Renal pelvis (tissue), 4 donors: ENCODE data around the gene VPS29. TPM values are rescaled to one million over a fixed set of nuclear protein-coding genes. Genes with fewer than 3 reads are reported as not detected.
A peak's percentile ranks its signal among the peaks of the same experiment; 100 is the strongest.
"Not testable (repeated sequence)": the region's sequence is repeated elsewhere in the genome, so short reads cannot be mapped to it uniquely, and the experiment has no call there.

Source experiments
- DNase-seq: peaks from one replicate; pipeline ENCODE4 v3.0.0-alpha.2; 2013
- polyA plus RNA-seq, 3 donors: library from polyadenylated mRNA; unstranded; fragments of 120-200 nt; gene quantifications; one replicate each; pipeline ENCODE4 v1.2.1, GENCODE V29; 2013; ENCODE audit not compliant: insufficient read length in 3 of 3

The VPS29 gene
- polyA plus RNA-seq, 3 donors: 123 to 154 (median 136) TPM

- not testable (repeated sequence) for DNase-seq
These were observed 40.7 kb downstream of the VPS29 start for GRCh38 chr12:110461189-110461588.

- DNase-seq: no peak
These were observed 43.2 kb downstream of the VPS29 start for GRCh38 chr12:110458756-110459155.

GRCh38 chr12:110453569-110454296 is 48.2 kb downstream of the VPS29 start:
- no peak for DNase-seq

- no peak for DNase-seq
These were observed 50.6 kb downstream of the VPS29 start for GRCh38 chr12:110451263-110451662.

GRCh38 chr12:110449799-110450497 is 52.0 kb downstream of the VPS29 start, which contains the start of gene ARPC3:
Gene ARPC3, minus strand, starts transcription at chr12:110450337. Its CDS starts 77 bp downstream, at chr12:110450260.
- DNase-seq: peak; percentile 95

- DNase-seq: no peak
These were observed 57.5 kb downstream of the VPS29 start for GRCh38 chr12:110444455-110444854.

Other genes with a start within 250 kb of the VPS29 start
- gene ATP2A2, start 220.9 kb downstream of the VPS29 start, polyA plus RNA-seq: 100 to 1,000 TPM; 161 to 167 (median 162) TPM
- 100 to 1,000 TPM in 1 of 3 donors, 10 to 100 TPM in 2; 63.4 to 103 (median 84.9) TPM for gene ANAPC7, start 98.4 kb downstream of the VPS29 start, polyA plus RNA-seq
- gene ARPC3, start 51.8 kb downstream of the VPS29 start, polyA plus RNA-seq: 100 to 1,000 TPM; 232 to 250 (median 247) TPM
- gene GPN3, start 33.9 kb downstream of the VPS29 start, polyA plus RNA-seq: 10 to 100 TPM; 34.8 to 37.5 (median 36.1) TPM
- 10 to 100 TPM; 14.8 to 20.1 (median 15.6) TPM for gene FAM216A, start 33.3 kb downstream of the VPS29 start, polyA plus RNA-seq
- gene RAD9B, start 220 bp upstream of the VPS29 start, polyA plus RNA-seq: 1 to 10 TPM in 2 of 3 donors, under 1 TPM in 1; 0.83 to 1.7 (median 1.0) TPM
- 10 to 100 TPM; 17.7 to 20.9 (median 20.8) TPM for gene PPTC7, start 81.2 kb upstream of the VPS29 start, polyA plus RNA-seq
- gene TCTN1, start 112.0 kb upstream of the VPS29 start, polyA plus RNA-seq: 100 to 1,000 TPM in 2 of 3 donors, 10 to 100 TPM in 1; 73.3 to 119 (median 106) TPM
- gene HVCN1, start 187.0 kb upstream of the VPS29 start, polyA plus RNA-seq: 10 to 100 TPM in 1 of 3 donors, 1 to 10 TPM in 2; 9.8 to 10.2 (median 9.8) TPM
- gene PPP1CC, start 240.8 kb upstream of the VPS29 start, polyA plus RNA-seq: 100 to 1,000 TPM; 165 to 175 (median 170) TPM